Ovary (tissue), 3 donors: ENCODE measurements around the gene IFI27L1.

Source experiments
- CTCF ChIP-seq, 3 donors: fragments of 450-650 bp in 2 of 3; fragments of 200-600 bp in 1 of 3; IDR thresholded peaks; one replicate each; pipeline versions ENCODE4 v1.5.1 to v1.8.0; 2016 to 2022; ENCODE audit warnings: antibody characterized with exemption in 3 of 3, mild to moderate bottlenecking in 1 of 3
- POLR2A ChIP-seq: fragments of 450-650 bp; IDR thresholded peaks from one replicate; pipeline ENCODE4 v1.6.1; 2017; ENCODE audit warnings: antibody characterized with exemption, mild to moderate bottlenecking, moderate library complexity
- donor health status: DM: no; HTN: no; CAD: no.

- TF ChIP-seq CTCF (IDR thresholded peaks at IDR 0.05) (no peak), POLR2A (no peak)
Measured at GRCh38 chr14:94120667-94121340, 39.7 kb downstream of the IFI27L1 start.
